GM23338 (cell line): ENCODE data around the gene AFAP1. TPM values are rescaled to one million over a fixed set of nuclear protein-coding genes. Genes with fewer than 3 reads are reported as not detected.

Experiments
- ATAC-seq: fragments of 200-7000 bp; cut with Tn5 transposase; 3 replicates; pipeline ENCODE4 v1.9.1; 2020
- DNase-seq: peaks from one replicate; pipeline ENCODE4 v3.0.0-alpha.2; 2015; ENCODE audit warnings: low spot score
- H2AFZ ChIP-seq: fragments of 200-600 bp; sonication (generic); 2 replicates; pipeline ENCODE4 v1.8.0; 2016; ENCODE audit warnings: antibody characterized with exemption, mild to moderate bottlenecking, moderate library complexity
- H3F3A ChIP-seq: fragments of 200-600 bp; sonication (generic); replicated peaks from 2 replicates; pipeline ENCODE4 v1.8.0; 2017; ENCODE audit warnings: antibody characterized with exemption, mixed run types, low read depth
- H3K27ac ChIP-seq: fragments of 200-600 bp; sonication (generic); 2 replicates; pipeline ENCODE4 v1.6.1; 2016; ENCODE audit warnings: low read depth
- H3K27me3 ChIP-seq: fragments of 200-600 bp; sonication (generic); 2 replicates; pipeline ENCODE4 v1.8.0; 2016; ENCODE audit warnings: mild to moderate bottlenecking, mixed run types, moderate library complexity; ENCODE audit not compliant: insufficient read depth
- H3K36me3 ChIP-seq: fragments of 200-600 bp; sonication (generic); 2 replicates; pipeline ENCODE4 v1.8.0; 2016; ENCODE audit warnings: mild to moderate bottlenecking; ENCODE audit not compliant: insufficient read depth
- H3K4me1 ChIP-seq: fragments of 200-600 bp; sonication (generic); 2 replicates; pipeline ENCODE4 v1.8.0; 2016; ENCODE audit warnings: mild to moderate bottlenecking, moderate library complexity; ENCODE audit not compliant: insufficient read depth
- H3K4me2 ChIP-seq: fragments of 200-600 bp; sonication (generic); 2 replicates; pipeline ENCODE4 v1.7.1; 2017; ENCODE audit warnings: mixed run types
- H3K4me3 ChIP-seq: fragments of 200-600 bp; sonication (generic); 2 replicates; pipeline ENCODE4 v1.6.1; 2016; ENCODE audit warnings: mixed run types
- H3K79me2 ChIP-seq: fragments of 200-600 bp; sonication (generic); replicated peaks from 2 replicates; pipeline ENCODE4 v1.8.0; 2017; ENCODE audit warnings: mild to moderate bottlenecking; ENCODE audit not compliant: insufficient read depth
- H3K9me2 ChIP-seq: fragments of 200-600 bp; sonication (generic); 2 replicates; pipeline ENCODE4 v1.8.0; 2017; ENCODE audit not compliant: insufficient read depth
- H4K20me1 ChIP-seq: fragments of 200-600 bp; sonication (generic); replicated peaks from 2 replicates; pipeline ENCODE4 v1.8.0; 2017; ENCODE audit warnings: mild to moderate bottlenecking; ENCODE audit not compliant: insufficient read depth
- H3K27ac Mint-ChIP-seq: 2 replicates; pipeline ENCODE4 v1.8.0; 2020; ENCODE audit warnings: inconsistent platforms, mild to moderate bottlenecking, moderate library complexity, mixed read lengths
- H3K27me3 Mint-ChIP-seq: 3 replicates; pipeline ENCODE4 v1.8.0; 2022; ENCODE audit warnings: low read depth, mild to moderate bottlenecking, moderate library complexity, mixed read lengths, inconsistent platforms; ENCODE audit not compliant: insufficient read depth, poor library complexity
- H3K36me3 Mint-ChIP-seq: 3 replicates; pipeline ENCODE4 v1.8.0; 2021; ENCODE audit warnings: low read depth, mild to moderate bottlenecking, inconsistent platforms, moderate library complexity, mixed read lengths
- H3K4me1 Mint-ChIP-seq: 3 replicates; pipeline ENCODE4 v1.8.0; 2020; ENCODE audit warnings: mild to moderate bottlenecking, inconsistent platforms, mixed read lengths
- H3K4me3 Mint-ChIP-seq: 3 replicates; pipeline ENCODE4 v1.8.0; 2021; ENCODE audit warnings: moderate library complexity, mild to moderate bottlenecking, inconsistent platforms, mixed read lengths
- H3K9me3 Mint-ChIP-seq: 3 replicates; pipeline ENCODE4 v1.8.0; 2020; ENCODE audit warnings: moderate library complexity, mild to moderate bottlenecking, inconsistent platforms, mixed read lengths
- CREB1 ChIP-seq: fragments of 250-450 bp; sonication (Bioruptor Pico); IDR thresholded peaks from 2 replicates; pipeline ENCODE4 v1.5.0; 2020; ENCODE audit warnings: low read depth, mild to moderate bottlenecking, moderate library complexity
- EZH2 ChIP-seq: fragments of 200-600 bp; sonication (generic); IDR thresholded peaks from one replicate; pipeline ENCODE4 v1.8.0; 2017; ENCODE audit warnings: antibody characterized with exemption, mild to moderate bottlenecking, low read depth; ENCODE audit not compliant: unreplicated experiment
- EZH2phosphoT487 ChIP-seq: fragments of 200-600 bp; sonication (generic); IDR thresholded peaks from one replicate; pipeline ENCODE4 v1.8.1; 2018; ENCODE audit warnings: antibody characterized with exemption; ENCODE audit not compliant: unreplicated experiment
- JUNB ChIP-seq: IDR thresholded peaks from one replicate; pipeline ENCODE4 v1.6.1; 2016; ENCODE audit warnings: antibody characterized with exemption; ENCODE audit not compliant: unreplicated experiment
- NANOG ChIP-seq: IDR thresholded peaks from 2 replicates; pipeline ENCODE4 v1.6.1; 2016; ENCODE audit warnings: antibody characterized with exemption, borderline replicate concordance
- POLR2AphosphoS5 ChIP-seq: IDR thresholded peaks from 2 replicates; pipeline ENCODE4 v1.6.1; 2016; ENCODE audit warnings: antibody characterized with exemption, low read depth
- STAT1 ChIP-seq: IDR thresholded peaks from one replicate; pipeline ENCODE4 v1.6.1; 2016; ENCODE audit warnings: antibody characterized with exemption; ENCODE audit not compliant: unreplicated experiment
- ZNF114 ChIP-seq: fragments of 250-450 bp; sonication (Bioruptor Pico); IDR thresholded peaks from 2 replicates; pipeline ENCODE4 v1.5.0; 2020; ENCODE audit warnings: mild to moderate bottlenecking, moderate library complexity
- ZNF331 ChIP-seq: fragments of 250-450 bp; sonication (Bioruptor Pico); IDR thresholded peaks from 2 replicates; pipeline ENCODE4 v1.5.0; 2020; ENCODE audit warnings: low read depth, mild to moderate bottlenecking, moderate library complexity
- polyA plus RNA-seq: library from polyadenylated mRNA; unstranded; fragments of >200 nt; fragmentation: Nextera tagmentation; extraction: Ambion mirVana; gene quantifications from 2 replicates; pipeline ENCODE4 v1.2.1, GENCODE V29; 2016
- total RNA-seq: library from RNA; depleted of rRNA; stranded (reverse); fragments of >200 nt; shearing (Covaris generic); gene quantifications from 2 replicates; pipeline ENCODE4 v1.2.3, GENCODE V29; 2014
- TF ChIP-seq, protein P1 (sequence below): IDR thresholded peaks from one replicate; pipeline ENCODE4 v1.6.1; 2018; ENCODE audit warnings: antibody characterized with exemption; ENCODE audit not compliant: unreplicated experiment
- TF ChIP-seq, protein P2 (sequence below): fragments of 250-450 bp; sonication (Bioruptor Pico); IDR thresholded peaks from 2 replicates; pipeline ENCODE4 v1.5.0; 2020; ENCODE audit warnings: mild to moderate bottlenecking, moderate library complexity
- TF ChIP-seq, protein P3 (sequence below): IDR thresholded peaks from 2 replicates; pipeline ENCODE4 v1.6.1; 2016; ENCODE audit warnings: antibody characterized with exemption
- TF ChIP-seq, protein P4 (sequence below), 2 experiments: fragments of 200-600 bp in 1 of 2; sonication (generic) in 1 of 2; conservative IDR thresholded peaks; 2 replicates each; pipeline versions ENCODE4 v1.5.1 to v1.6.1; 2016 to 2017; ENCODE audit warnings: antibody characterized with exemption in 2 of 2, low read depth in 2 of 2, mild to moderate bottlenecking in 2 of 2, moderate library complexity in 1 of 2

AFAP1 gene
- total and polyA plus RNA-seq, 2 experiments from 2014 or later, result 6.5 to 21.5 TPM

DNA sequence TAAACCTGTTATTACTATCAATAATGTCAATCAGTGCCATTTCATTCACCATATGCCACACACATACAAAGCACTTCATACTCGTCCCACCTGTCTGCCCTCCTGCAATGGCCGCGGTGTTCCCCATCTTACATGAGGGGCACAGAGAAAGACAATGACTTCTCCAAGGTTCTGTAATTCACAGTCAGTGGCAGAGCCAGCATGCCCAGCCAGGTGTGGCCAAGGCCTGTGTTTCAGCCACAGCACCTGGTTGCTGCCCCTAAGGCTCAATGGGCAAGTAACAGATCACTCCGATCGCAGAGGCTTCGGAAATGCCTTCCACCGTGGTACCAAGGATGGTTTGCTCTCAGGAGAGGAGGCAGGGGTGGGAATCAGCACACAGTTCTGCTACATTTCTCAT lies 10.9 kb downstream of the AFAP1 start:
- H3K4me3 Mint-ChIP-seq, result no peak overlapping the region
- DNase-seq (no peak), ATAC-seq (no peak)
- Histone ChIP-seq H2AFZ (no peak overlapping the region), H4K20me1 (peaks cover 10% of the 10 kb centered on the region), H3F3A (no peaks in the 10 kb centered on the region), H3K4me2 (no peak overlapping the region), H3K36me3 (no peaks in the 10 kb centered on the region), H3K27ac (0 out of 2 replicates have a peak overlapping the region, but pooled peaks have one; percentile 32), H3K4me1 (peaks cover 23% of the 10 kb centered on the region), H3K4me3 (no peak overlapping the region), H3K79me2 (peaks cover 97% of the 10 kb centered on the region), H3K9me2 (no peaks in the 10 kb centered on the region), H3K27me3 (no peaks in the 10 kb centered on the region)
- TF ChIP-seq, protein P1, sequence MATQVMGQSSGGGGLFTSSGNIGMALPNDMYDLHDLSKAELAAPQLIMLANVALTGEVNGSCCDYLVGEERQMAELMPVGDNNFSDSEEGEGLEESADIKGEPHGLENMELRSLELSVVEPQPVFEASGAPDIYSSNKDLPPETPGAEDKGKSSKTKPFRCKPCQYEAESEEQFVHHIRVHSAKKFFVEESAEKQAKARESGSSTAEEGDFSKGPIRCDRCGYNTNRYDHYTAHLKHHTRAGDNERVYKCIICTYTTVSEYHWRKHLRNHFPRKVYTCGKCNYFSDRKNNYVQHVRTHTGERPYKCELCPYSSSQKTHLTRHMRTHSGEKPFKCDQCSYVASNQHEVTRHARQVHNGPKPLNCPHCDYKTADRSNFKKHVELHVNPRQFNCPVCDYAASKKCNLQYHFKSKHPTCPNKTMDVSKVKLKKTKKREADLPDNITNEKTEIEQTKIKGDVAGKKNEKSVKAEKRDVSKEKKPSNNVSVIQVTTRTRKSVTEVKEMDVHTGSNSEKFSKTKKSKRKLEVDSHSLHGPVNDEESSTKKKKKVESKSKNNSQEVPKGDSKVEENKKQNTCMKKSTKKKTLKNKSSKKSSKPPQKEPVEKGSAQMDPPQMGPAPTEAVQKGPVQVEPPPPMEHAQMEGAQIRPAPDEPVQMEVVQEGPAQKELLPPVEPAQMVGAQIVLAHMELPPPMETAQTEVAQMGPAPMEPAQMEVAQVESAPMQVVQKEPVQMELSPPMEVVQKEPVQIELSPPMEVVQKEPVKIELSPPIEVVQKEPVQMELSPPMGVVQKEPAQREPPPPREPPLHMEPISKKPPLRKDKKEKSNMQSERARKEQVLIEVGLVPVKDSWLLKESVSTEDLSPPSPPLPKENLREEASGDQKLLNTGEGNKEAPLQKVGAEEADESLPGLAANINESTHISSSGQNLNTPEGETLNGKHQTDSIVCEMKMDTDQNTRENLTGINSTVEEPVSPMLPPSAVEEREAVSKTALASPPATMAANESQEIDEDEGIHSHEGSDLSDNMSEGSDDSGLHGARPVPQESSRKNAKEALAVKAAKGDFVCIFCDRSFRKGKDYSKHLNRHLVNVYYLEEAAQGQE, result no peak
- TF ChIP-seq JUNB (no peak), ZNF114 (CRISPR knock-in tag) (no peak), EZH2phosphoT487 (no peak), EZH2 (no peak), NANOG (no peak), ZNF331 (CRISPR knock-in tag) (no peak), STAT1 (no peak), POLR2AphosphoS5 (no peak), CREB1 (CRISPR knock-in tag) (no peak)
- TF ChIP-seq, protein P2, sequence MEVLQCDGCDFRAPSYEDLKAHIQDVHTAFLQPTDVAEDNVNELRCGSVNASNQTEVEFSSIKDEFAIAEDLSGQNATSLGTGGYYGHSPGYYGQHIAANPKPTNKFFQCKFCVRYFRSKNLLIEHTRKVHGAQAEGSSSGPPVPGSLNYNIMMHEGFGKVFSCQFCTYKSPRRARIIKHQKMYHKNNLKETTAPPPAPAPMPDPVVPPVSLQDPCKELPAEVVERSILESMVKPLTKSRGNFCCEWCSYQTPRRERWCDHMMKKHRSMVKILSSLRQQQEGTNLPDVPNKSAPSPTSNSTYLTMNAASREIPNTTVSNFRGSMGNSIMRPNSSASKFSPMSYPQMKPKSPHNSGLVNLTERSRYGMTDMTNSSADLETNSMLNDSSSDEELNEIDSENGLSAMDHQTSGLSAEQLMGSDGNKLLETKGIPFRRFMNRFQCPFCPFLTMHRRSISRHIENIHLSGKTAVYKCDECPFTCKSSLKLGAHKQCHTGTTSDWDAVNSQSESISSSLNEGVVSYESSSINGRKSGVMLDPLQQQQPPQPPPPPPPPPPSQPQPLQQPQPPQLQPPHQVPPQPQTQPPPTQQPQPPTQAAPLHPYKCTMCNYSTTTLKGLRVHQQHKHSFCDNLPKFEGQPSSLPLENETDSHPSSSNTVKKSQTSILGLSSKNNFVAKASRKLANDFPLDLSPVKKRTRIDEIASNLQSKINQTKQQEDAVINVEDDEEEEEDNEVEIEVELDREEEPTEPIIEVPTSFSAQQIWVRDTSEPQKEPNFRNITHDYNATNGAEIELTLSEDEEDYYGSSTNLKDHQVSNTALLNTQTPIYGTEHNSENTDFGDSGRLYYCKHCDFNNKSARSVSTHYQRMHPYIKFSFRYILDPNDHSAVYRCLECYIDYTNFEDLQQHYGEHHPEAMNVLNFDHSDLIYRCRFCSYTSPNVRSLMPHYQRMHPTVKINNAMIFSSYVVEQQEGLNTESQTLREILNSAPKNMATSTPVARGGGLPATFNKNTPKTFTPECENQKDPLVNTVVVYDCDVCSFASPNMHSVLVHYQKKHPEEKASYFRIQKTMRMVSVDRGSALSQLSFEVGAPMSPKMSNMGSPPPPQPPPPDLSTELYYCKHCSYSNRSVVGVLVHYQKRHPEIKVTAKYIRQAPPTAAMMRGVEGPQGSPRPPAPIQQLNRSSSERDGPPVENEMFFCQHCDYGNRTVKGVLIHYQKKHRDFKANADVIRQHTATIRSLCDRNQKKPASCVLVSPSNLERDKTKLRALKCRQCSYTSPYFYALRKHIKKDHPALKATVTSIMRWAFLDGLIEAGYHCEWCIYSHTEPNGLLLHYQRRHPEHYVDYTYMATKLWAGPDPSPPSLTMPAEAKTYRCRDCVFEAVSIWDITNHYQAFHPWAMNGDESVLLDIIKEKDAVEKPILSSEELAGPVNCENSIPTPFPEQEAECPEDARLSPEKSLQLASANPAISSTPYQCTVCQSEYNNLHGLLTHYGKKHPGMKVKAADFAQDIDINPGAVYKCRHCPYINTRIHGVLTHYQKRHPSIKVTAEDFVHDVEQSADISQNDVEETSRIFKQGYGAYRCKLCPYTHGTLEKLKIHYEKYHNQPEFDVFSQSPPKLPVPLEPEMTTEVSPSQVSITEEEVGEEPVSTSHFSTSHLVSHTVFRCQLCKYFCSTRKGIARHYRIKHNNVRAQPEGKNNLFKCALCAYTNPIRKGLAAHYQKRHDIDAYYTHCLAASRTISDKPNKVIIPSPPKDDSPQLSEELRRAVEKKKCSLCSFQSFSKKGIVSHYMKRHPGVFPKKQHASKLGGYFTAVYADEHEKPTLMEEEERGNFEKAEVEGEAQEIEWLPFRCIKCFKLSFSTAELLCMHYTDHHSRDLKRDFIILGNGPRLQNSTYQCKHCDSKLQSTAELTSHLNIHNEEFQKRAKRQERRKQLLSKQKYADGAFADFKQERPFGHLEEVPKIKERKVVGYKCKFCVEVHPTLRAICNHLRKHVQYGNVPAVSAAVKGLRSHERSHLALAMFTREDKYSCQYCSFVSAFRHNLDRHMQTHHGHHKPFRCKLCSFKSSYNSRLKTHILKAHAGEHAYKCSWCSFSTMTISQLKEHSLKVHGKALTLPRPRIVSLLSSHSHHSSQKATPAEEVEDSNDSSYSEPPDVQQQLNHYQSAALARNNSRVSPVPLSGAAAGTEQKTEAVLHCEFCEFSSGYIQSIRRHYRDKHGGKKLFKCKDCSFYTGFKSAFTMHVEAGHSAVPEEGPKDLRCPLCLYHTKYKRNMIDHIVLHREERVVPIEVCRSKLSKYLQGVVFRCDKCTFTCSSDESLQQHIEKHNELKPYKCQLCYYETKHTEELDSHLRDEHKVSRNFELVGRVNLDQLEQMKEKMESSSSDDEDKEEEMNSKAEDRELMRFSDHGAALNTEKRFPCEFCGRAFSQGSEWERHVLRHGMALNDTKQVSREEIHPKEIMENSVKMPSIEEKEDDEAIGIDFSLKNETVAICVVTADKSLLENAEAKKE (CRISPR knock-in tag), result no peak
- TF ChIP-seq, protein P3, sequence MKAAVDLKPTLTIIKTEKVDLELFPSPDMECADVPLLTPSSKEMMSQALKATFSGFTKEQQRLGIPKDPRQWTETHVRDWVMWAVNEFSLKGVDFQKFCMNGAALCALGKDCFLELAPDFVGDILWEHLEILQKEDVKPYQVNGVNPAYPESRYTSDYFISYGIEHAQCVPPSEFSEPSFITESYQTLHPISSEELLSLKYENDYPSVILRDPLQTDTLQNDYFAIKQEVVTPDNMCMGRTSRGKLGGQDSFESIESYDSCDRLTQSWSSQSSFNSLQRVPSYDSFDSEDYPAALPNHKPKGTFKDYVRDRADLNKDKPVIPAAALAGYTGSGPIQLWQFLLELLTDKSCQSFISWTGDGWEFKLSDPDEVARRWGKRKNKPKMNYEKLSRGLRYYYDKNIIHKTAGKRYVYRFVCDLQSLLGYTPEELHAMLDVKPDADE, result no peak
- TF ChIP-seq, protein P4, sequence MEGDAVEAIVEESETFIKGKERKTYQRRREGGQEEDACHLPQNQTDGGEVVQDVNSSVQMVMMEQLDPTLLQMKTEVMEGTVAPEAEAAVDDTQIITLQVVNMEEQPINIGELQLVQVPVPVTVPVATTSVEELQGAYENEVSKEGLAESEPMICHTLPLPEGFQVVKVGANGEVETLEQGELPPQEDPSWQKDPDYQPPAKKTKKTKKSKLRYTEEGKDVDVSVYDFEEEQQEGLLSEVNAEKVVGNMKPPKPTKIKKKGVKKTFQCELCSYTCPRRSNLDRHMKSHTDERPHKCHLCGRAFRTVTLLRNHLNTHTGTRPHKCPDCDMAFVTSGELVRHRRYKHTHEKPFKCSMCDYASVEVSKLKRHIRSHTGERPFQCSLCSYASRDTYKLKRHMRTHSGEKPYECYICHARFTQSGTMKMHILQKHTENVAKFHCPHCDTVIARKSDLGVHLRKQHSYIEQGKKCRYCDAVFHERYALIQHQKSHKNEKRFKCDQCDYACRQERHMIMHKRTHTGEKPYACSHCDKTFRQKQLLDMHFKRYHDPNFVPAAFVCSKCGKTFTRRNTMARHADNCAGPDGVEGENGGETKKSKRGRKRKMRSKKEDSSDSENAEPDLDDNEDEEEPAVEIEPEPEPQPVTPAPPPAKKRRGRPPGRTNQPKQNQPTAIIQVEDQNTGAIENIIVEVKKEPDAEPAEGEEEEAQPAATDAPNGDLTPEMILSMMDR (conservative IDR thresholded peaks at IDR 0.05; ENCODE audit: low read depth in 2 of 2), result no peak
- no peaks in the 10 kb centered on the region; the same call in 2 of the 3 replicates for H3K9me3 Mint-ChIP-seq
- H3K4me1 Mint-ChIP-seq, result peaks cover 33% of the 10 kb centered on the region
- peaks cover 6% of the 10 kb centered on the region; the same call in 1 of the 3 replicates for H3K36me3 Mint-ChIP-seq
- H3K27me3 Mint-ChIP-seq, result no peaks in the 10 kb centered on the region
- no peak overlapping the region for H3K27ac Mint-ChIP-seq
